GM20000 (cell line): ENCODE data around the gene TMEM63B.

Source experiments
- DNase-seq: peaks from one replicate; pipeline ENCODE4 v3.0.0; 2012; ENCODE audit warnings: low spot score
- CTCF ChIP-seq: IDR thresholded peaks from 2 replicates; pipeline ENCODE4 v1.5.1; 2012; ENCODE audit warnings: mild to moderate bottlenecking, control low read depth; ENCODE audit errors: extremely low read depth, missing control alignments

Gene TMEM63B

GRCh38 chr6:44107017-44107416 is 20.3 kb upstream of the TMEM63B start:
- no peak for DNase-seq
- TF ChIP-seq CTCF = no peak

GRCh38 chr6:44108471-44108870 is 18.9 kb upstream of the TMEM63B start:
- DNase-seq = no peak
- TF ChIP-seq CTCF = no peak

- no peak for DNase-seq
Observed at GRCh38 chr6:44109212-44109611, 18.1 kb upstream of the TMEM63B start.

GRCh38 chr6:44110005-44110676 is 17.2 kb upstream of the TMEM63B start:
- no peak for TF ChIP-seq CTCF

More at GRCh38 chr6:44109212-44109611, 18.1 kb upstream of the TMEM63B start:
- TF ChIP-seq CTCF = no peak

DNA sequence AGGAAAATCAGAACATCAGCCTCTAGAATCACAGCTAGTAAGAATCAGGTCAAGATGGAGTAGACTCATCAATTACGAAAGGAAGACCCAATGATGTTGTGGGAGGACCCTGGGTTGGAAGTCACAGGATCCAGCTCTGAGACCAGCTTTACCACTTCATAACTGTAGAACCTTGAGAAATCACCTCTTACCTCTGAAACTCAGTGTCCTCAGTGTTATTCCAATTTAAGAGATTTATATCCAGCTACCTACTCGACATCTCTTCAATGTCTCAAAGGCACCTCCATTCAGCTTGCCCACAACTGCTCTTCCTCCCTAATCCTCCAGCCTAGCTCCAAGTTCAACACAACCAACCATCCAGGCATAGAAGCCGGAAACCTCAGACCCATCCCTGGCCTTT is 16.4 kb upstream of the TMEM63B start:
- DNase-seq = no peak
- TF ChIP-seq CTCF = no peak

More at GRCh38 chr6:44110005-44110676, 17.2 kb upstream of the TMEM63B start:
- DNase-seq = no peak

DNA sequence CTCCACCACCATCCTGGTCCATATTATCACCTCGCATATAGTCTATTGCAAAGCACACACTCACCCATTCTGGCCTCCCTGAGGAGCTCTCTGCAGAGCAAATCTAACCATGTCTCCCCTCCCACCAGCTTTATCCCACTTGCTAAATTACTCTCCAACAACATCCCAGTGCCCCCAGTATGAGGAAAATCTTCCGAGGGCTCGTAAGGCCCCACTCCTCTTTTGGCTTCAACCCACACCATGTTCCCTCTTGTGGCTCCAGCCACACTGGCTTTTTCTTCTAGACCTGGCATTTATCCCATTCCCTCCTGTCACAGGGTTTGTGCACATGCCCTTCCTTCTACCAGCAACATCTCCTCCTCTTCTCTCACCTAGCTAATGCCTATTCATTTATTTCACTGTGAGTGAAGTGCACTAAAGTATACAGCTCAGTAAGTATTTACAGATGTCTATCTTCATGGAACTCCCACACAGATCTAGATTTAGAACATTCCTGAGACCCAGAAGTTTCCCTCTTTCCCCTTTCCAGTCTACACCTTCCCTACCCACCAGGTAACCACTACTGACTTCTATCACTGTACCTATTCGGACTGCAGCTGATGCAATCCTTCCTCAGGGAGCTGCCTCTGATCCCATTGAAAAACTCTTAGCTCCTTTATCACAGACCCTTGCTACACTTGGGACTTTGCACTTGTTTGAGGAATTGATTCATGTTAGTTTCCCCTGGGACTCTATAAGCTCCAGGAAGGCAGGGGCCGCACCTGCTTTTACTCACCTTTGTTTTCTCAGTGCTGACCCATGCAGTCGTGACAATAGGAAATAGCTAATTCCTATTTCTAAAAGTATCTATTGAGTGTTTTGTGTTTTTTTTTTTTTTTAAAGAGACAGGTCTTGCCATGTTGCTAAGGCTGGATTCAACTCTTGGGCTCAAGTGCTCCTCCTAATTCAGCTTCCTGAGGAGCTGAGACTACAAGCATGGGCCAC is 15.6 kb upstream of the TMEM63B start:
- no peak for TF ChIP-seq CTCF
- DNase-seq = no peak

GRCh38 chr6:44113414-44113813 is 13.9 kb upstream of the TMEM63B start:
- TF ChIP-seq CTCF = no peak
- DNase-seq = no peak
